22Rv1 (cell line): ENCODE measurements around the gene PRR14.
"Not testable (repeated sequence)": the region's sequence is repeated elsewhere in the genome, so short reads cannot be mapped to it uniquely, and the experiment has no call there.

Source experiments
- H3K27ac ChIP-seq: fragments of 450-650 bp; 2 replicates; pipeline ENCODE4 v1.5.1; 2017
- ZFX ChIP-seq: fragments of 450-650 bp; IDR thresholded peaks from 2 replicates; pipeline ENCODE4 v1.6.1; 2017; ENCODE audit warnings: antibody characterized with exemption, borderline replicate concordance
- TF ChIP-seq, protein P1 (sequence below): fragments of 450-650 bp; IDR thresholded peaks from 2 replicates; pipeline ENCODE4 v1.5.1; 2017; ENCODE audit warnings: mild to moderate bottlenecking

PRR14 gene

DNA sequence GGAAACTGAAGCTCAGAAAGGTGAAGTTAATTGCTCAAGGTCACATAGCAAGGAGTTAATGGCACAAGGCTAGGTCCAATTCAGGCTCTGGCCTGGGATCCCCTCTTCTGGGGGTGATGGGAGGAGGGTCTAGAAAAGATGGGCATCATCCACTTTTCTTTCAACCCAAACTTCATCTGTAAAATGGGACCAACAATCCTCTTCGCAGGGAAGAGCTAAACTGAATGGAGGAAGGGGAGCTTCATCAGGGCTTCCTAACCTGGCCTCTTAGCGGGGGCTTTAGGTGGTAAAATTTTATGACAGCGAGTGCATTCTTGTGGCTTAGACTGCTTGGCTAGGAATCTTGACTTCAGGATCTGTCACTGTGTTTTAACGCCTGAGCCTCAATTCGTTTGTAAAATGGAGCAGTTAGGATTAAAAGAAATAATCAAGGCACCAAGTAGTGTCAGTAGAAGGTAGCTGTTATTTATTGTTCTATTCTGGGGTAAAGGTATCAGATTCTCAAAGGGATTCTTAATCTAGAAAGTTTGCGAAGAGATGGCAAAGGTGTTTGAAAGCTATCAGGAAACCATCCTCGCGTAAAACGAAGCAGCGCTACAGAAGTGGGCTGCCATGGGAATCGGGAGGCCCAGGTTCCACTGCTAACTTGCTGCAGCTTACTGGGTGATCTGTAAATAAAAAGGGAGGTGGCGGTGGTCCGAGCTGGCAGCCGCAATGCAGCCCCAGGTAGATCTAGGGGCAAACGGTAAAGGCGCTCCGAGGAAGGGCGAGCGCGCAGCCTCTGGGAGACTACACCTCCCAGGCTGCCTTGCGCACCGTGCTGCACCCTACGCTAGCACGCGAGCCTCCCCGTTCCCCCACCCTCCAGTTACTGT is 46.7 kb downstream of the PRR14 start:
- peak overlapping the region; percentile 100 for H3K27ac ChIP-seq
- TF ChIP-seq ZFX = no peak
- TF ChIP-seq, protein P1, sequence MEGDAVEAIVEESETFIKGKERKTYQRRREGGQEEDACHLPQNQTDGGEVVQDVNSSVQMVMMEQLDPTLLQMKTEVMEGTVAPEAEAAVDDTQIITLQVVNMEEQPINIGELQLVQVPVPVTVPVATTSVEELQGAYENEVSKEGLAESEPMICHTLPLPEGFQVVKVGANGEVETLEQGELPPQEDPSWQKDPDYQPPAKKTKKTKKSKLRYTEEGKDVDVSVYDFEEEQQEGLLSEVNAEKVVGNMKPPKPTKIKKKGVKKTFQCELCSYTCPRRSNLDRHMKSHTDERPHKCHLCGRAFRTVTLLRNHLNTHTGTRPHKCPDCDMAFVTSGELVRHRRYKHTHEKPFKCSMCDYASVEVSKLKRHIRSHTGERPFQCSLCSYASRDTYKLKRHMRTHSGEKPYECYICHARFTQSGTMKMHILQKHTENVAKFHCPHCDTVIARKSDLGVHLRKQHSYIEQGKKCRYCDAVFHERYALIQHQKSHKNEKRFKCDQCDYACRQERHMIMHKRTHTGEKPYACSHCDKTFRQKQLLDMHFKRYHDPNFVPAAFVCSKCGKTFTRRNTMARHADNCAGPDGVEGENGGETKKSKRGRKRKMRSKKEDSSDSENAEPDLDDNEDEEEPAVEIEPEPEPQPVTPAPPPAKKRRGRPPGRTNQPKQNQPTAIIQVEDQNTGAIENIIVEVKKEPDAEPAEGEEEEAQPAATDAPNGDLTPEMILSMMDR = no peak

DNA sequence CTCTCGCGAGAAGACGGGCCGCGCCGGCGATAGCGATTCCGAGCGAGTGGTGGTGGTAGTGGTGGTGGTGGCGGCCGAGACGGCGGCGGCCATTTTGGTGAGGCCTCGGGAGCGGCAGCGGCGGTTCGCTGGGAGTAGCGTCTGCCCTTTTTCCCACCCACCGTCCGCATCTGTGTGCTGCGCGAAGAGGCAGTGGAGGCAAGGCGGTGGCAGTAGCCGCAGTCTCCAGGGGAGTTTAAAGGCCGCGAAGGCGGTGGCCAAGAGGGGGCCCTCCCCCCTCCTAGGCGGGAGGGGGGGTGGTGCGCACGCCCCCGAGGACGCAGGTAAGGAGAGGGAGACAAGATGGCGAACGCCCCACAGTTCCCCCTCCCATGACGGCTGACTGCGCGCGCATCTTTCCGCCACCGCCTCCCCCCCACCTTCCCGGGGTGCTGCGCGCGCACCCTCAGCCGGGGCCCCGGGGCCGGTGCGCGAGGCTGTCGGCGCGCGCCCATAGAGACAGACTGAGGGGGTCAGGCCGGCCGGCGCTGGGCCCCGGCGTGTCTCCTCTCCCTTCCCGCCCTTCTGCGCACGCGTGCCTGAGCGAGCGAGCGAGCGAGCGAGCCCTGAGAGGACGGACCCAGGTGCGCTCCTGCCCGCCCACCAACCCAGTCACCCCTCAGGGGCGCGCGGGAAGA is 47.5 kb downstream of the PRR14 start:
- peak overlapping the region; percentile 100 for H3K27ac ChIP-seq
- TF ChIP-seq, protein P1 = no peak
- no peak for TF ChIP-seq ZFX

DNA sequence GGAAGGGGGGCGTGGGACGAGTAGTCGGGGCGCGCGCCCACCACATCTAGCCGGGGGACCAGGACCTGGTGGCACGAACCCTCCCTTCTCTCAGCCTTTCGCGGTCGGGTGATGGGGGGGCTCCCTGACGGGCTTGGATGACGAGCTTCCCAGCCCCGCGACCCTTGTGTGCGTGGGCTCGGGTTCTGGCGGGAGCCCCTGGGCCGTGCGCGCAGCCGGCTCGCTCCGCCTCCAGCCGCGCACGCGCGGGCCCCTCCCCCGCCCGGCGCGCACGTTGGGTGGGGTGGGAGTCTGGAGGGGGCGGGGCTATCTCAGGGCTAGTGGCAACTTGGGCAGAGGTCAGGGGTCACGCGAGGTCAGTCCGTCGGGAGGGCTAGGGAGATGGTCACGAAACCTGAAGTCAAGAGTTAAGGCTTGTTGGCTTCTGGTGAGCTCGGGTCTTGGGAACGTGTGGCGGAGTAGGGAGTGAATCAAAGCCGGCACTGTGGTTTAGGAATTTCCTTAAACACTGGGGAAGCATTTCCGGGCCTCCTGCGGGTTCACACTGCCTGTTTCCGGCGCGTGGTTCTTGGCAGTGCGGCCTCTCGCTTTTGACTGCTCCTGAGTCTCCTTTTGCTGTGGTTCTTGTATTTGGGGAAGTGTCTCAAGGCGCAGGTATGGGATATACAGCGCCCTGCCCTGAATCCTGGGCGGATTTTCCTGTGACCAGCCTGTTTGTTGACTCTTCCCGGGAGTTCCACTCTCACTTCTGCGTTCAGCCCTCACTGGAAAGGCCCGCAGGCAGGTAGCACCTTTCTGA is 48.3 kb downstream of the PRR14 start, which contains the start of gene SRCAP:
TSS of gene SRCAP (plus strand) at position 356 of the 799 bp plus-strand sequence. CDS start 1,654 bp downstream, outside the sequence.
- H3K27ac ChIP-seq = peak within 1 kb of the TSS; percentile 100
- TF ChIP-seq, protein P1 = no peak
- TF ChIP-seq ZFX = no peak

DNA sequence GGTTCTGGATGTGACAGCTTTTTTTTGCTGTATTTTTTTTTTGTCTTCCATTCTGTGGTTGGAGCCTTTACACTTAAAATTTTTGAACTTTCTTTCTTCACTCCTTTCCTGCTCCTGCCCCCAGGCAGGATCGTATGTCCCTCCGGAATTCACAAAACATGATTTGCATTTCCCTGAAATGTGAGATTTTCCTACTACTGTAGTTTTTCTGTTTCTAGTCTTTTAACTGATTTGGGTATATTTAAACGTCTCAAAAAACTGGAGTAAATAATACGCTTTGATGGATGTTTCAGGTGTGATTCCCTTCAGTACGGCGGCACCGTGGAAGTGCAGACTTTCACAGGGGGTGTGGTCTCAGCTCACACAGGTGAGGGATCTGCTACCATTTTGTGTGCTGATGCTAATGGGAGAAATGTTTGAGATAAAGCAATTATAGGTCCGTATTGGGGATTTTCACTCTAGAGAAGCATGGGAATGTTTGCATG is 48.9 kb downstream of the PRR14 start:
- no peak for TF ChIP-seq ZFX
- TF ChIP-seq, protein P1 = no peak
- H3K27ac ChIP-seq = peak overlapping the region; percentile 100

DNA sequence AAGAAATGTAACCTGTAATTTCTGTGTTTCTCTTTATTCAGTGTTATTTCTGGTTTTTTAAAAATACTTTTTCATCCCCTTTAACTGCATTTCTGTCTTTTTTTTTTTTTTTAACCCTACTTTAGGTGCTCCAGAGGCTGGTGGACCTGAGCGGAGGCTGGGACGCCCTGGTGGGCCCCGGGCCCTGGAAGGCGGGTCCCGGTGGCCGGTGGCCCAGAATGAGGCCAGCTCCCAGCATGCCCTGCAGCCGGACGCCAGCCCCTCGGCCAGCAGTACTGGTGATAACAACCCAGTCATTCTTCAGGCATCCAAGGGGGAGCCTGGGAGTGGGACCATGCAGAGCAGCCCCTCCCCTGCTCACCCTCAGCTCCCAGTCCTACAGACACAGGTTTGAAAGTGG is 49.7 kb downstream of the PRR14 start:
- TF ChIP-seq, protein P1 = no peak
- TF ChIP-seq ZFX = no peak
- peak overlapping the region; percentile 100; the same call in 1 of the 2 replicates for H3K27ac ChIP-seq

DNA sequence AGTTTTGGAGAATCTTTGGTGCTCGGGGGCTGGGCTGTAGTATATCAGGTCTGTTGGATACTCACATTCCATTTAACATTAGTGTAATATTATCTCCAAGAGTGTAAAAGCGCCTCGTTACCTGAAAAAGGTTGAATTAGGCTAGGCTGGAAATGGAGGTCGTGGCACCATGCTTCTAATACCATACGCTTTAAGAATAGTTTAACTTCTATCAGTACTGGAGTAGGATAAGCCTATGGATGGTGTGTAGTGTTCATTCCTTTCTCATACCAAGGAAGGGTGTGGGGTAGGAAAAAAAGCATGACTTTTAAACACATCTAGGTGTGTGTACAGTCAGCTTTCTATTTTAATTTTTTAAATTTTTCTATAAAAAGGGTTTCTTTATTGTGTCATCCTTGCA is 50.2 kb downstream of the PRR14 start:
- TF ChIP-seq ZFX = no peak
- TF ChIP-seq, protein P1 = no peak
- no peak overlapping the region for H3K27ac ChIP-seq

DNA sequence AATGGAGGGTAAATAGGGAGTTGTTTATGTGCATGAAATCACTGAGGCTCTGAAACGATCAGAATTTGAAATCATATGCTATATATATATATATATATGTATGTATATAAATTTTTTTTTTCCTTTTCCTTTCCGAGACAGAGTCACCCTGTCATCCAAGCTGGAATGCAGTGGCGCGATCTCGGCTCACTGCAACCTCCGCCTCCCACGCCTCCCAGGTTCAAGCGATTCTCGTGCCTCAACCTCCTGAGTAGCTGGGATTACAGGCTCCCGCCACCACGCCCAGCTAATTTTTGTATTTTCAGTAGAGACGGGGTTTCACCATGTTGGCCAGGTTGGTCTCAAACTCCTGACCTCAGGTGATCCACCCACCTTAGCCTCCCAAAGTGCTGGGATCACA is 52.3 kb downstream of the PRR14 start:
- H3K27ac ChIP-seq = not testable (repeated sequence)
